GM12878 (cell line): Measurements from ENCODE around the gene CSTF1. TPM values are rescaled to one million over a fixed set of nuclear protein-coding genes. Genes with fewer than 3 reads are reported as not detected.

Source experiments
- ATF2 ChIP-seq: IDR thresholded peaks from 2 replicates; pipeline ENCODE4 v1.6.1; 2012; ENCODE audit warnings: low read length, inconsistent platforms
- BCL11A ChIP-seq: IDR thresholded peaks from 2 replicates; pipeline ENCODE4 v1.6.1; 2011; ENCODE audit warnings: low read depth, low read length
- E2F8 ChIP-seq: fragments of 450-650 bp; IDR thresholded peaks from 2 replicates; pipeline ENCODE4 v1.6.1; 2018; ENCODE audit warnings: mild to moderate bottlenecking, low read depth, moderate library complexity; ENCODE audit not compliant: partially characterized antibody
- EED ChIP-seq: sonication (generic); IDR thresholded peaks from 2 replicates; pipeline ENCODE4 v1.6.1; 2016; ENCODE audit warnings: antibody characterized with exemption, low read depth
- EZH2 ChIP-seq: IDR thresholded peaks from 2 replicates; pipeline ENCODE4 v1.6.1; 2012; ENCODE audit warnings: low read depth, mild to moderate bottlenecking, control low read depth, inconsistent platforms, low read length, borderline replicate concordance; ENCODE audit not compliant: control insufficient read depth
- HCFC1 ChIP-seq: fragments of 150-350 bp; IDR thresholded peaks from 2 replicates; pipeline ENCODE4 v1.6.1; 2014; ENCODE audit warnings: low read length
- IKZF2 ChIP-seq, 2 experiments: fragments of 450-650 bp; IDR thresholded peaks; 2 replicates each; pipeline ENCODE4 v1.6.1; 2017; ENCODE audit warnings: mild to moderate bottlenecking in 2 of 2, moderate library complexity in 2 of 2
- IRF4 ChIP-seq: IDR thresholded peaks from 2 replicates; pipeline ENCODE4 v1.6.1; 2011; ENCODE audit warnings: low read depth, low read length
- MLLT1 ChIP-seq: fragments of 450-650 bp; IDR thresholded peaks from 2 replicates; pipeline ENCODE4 v1.6.1; 2016; ENCODE audit warnings: mild to moderate bottlenecking
- MTA2 ChIP-seq: fragments of 450-650 bp; IDR thresholded peaks from 2 replicates; pipeline ENCODE4 v1.6.1; 2016; ENCODE audit warnings: low read depth, mild to moderate bottlenecking, moderate library complexity
- NFIC ChIP-seq: IDR thresholded peaks from 2 replicates; pipeline ENCODE4 v1.6.1; 2012; ENCODE audit warnings: low read depth, mild to moderate bottlenecking, inconsistent platforms, low read length, moderate library complexity
- RELB ChIP-seq: fragments of 450-650 bp; IDR thresholded peaks from 2 replicates; pipeline ENCODE4 v1.6.1; 2017; ENCODE audit warnings: low read depth, mild to moderate bottlenecking, moderate library complexity
- RUNX3 ChIP-seq: IDR thresholded peaks from 2 replicates; pipeline ENCODE4 v1.6.1; 2012; ENCODE audit warnings: low read length, inconsistent platforms
- SP1 ChIP-seq: IDR thresholded peaks from one replicate; pipeline ENCODE4 v1.6.1; 2011; ENCODE audit warnings: low read depth, low read length
- ZNF687 ChIP-seq: fragments of 450-650 bp; IDR thresholded peaks from 2 replicates; pipeline ENCODE4 v1.6.1; 2017; ENCODE audit warnings: mild to moderate bottlenecking, moderate library complexity
- polyA plus RNA-seq, 11 experiments: library from polyadenylated mRNA; depleted of rRNA in 4 of 11; unstranded in 6 of 11; stranded (reverse) in 5 of 11; fragments of >200 nt; fragmentation: Nextera tagmentation in 4 of 11; fragmentation: Illumina TruSeq in 1 of 11; extraction: Ambion mirVana in 4 of 11; extraction: Trizol in 1 of 11; gene quantifications; 1 replicate in 1 of 11; 2 replicates in 10 of 11; pipeline versions ENCODE4 v1.2.1 to v1.2.3, GENCODE V29; 2011 to 2016; ENCODE audit warnings: inconsistent platforms in 2 of 11, missing spikeins in 2 of 11, low read depth in 1 of 11
- total RNA-seq, 4 experiments: library from RNA; depleted of rRNA in 3 of 4; stranded (reverse); fragments of >200 nt in 3 of 4; fragmentation: Illumina TruSeq in 1 of 4; extraction: Trizol in 1 of 4; gene quantifications; 2 replicates each; pipeline versions ENCODE4 v1.2.1 to v1.2.3, GENCODE V29; 2013 to 2021

Gene CSTF1
- total and polyA plus RNA-seq, 10 of the 15 experiments (the other 5 are each of a cell fraction or from before 2014, with no cell fraction given): 41.8 to 89.1 (median 50.1) TPM

- TF ChIP-seq SP1 (peak; percentile 14), ZNF687 (peak; percentile 41; the same call in 1 of the 2 replicates), MLLT1 (peak; percentile 75; the same call in 1 of the 2 replicates), RUNX3 (peak; percentile 98), IRF4 (0 out of 2 replicates have a peak, but pooled peaks have one; percentile 39), BCL11A (peak; percentile 71), EED (peak; percentile 68), EZH2 (no peak), RELB (peak; percentile 89), NFIC (peak; percentile 69; the same call in 1 of the 2 replicates), ATF2 (peak; percentile 52; the same call in 1 of the 2 replicates), MTA2 (peak; percentile 57), HCFC1 (no peak), E2F8 (no peak), IKZF2 (IDR thresholded peaks at IDR 0.05) (peak; percentile 73 to 81)
Measured at GRCh38 chr20:56440346-56441007, 48.0 kb downstream of the CSTF1 start (continued).
